HCT116 (cell line): ENCODE measurements around the gene GLI3. TPM values are rescaled to one million over a fixed set of nuclear protein-coding genes. Genes with fewer than 3 reads are reported as not detected.

Source experiments
- ATAC-seq: fragments of 200-7000 bp; cut with Tn5 transposase; 2 replicates; pipeline ENCODE4 v1.9.1; 2020; ENCODE audit warnings: mild to moderate bottlenecking, moderate library complexity
- BruUV-seq: library from RNA; stranded (reverse); fragments of 400-500 nt; replicated peaks from 2 replicates; lab custom pipeline; 2021; lab: Mats Ljungman, UMichigan
- CTCF ChIA-PET: fragments of 300-600 bp; sonication (Branson Sonifier 250); formaldehyde crosslinking; loops from one replicate; lab custom pipeline; 2021; ENCODE audit warnings: antibody characterized with exemption; lab: Charles Lee
- POLR2A ChIA-PET: fragments of 300-600, 350-600 bp; sonication (Branson Sonifier 250); formaldehyde crosslinking; loops from one replicate; lab custom pipeline; 2021; ENCODE audit warnings: antibody characterized with exemption; lab: Charles Lee
- RAD21 ChIA-PET, 2 experiments: fragments of 300-600 bp; sonication (Branson Sonifier 250); formaldehyde crosslinking; loops; one replicate each; lab custom pipeline; 2023; ENCODE audit warnings: low total read pairs in 2 of 2; ENCODE audit not compliant: uncharacterized antibody in 2 of 2, unreplicated experiment in 2 of 2, low non-redundant PET in 1 of 2; lab: Charles Lee
- DNase-seq: peaks from one replicate; pipeline ENCODE4 v3.0.0-alpha.2; 2010; ENCODE audit warnings: low read depth, low spot score
- H2AFZ ChIP-seq: fragments of 200-600 bp; shearing (Covaris generic), sonication (generic); 2 replicates; pipeline ENCODE4 v1.6.1; 2017; ENCODE audit warnings: low read depth, mixed run types, mixed read lengths, antibody characterized with exemption, low read length; ENCODE audit not compliant: poor library complexity, severe bottlenecking
- H3K27ac ChIP-seq: 2 replicates; pipeline ENCODE4 v1.5.1; 2012; ENCODE audit warnings: low read depth, low read length
- H3K27me3 ChIP-seq: fragments of 200-600 bp; sonication (generic); 2 replicates; pipeline ENCODE4 v1.6.1; 2016; ENCODE audit warnings: mixed run types, low read length, mixed read lengths; ENCODE audit not compliant: insufficient read depth
- H3K36me3 ChIP-seq, 2 experiments: fragments of 200-500 bp in 1 of 2; fragments of 200-600 bp in 1 of 2; sonication (Bioruptor generic) in 1 of 2; sonication (generic) in 1 of 2; 2 replicates each; pipeline versions ENCODE4 v1.5.1 to v1.6.1; 2014 to 2016; ENCODE audit warnings: low read length in 2 of 2, inconsistent platforms in 1 of 2, mixed read lengths in 1 of 2, mixed run types in 1 of 2; ENCODE audit not compliant: insufficient read depth in 2 of 2, control insufficient read depth in 1 of 2
- H3K4me1 ChIP-seq, 2 experiments: fragments of 200-600 bp in 1 of 2; sonication (generic) in 1 of 2; 2 replicates each; pipeline versions ENCODE4 v1.5.1 to v1.6.1; 2012 to 2017; ENCODE audit warnings: low read length in 2 of 2, inconsistent platforms in 1 of 2, mild to moderate bottlenecking in 1 of 2, mixed read lengths in 1 of 2, mixed run types in 1 of 2, moderate library complexity in 1 of 2; ENCODE audit not compliant: insufficient read depth in 2 of 2, control insufficient read depth in 1 of 2
- H3K4me2 ChIP-seq: fragments of 200-600 bp; sonication (generic); 2 replicates; pipeline ENCODE4 v1.6.1; 2017; ENCODE audit warnings: mixed run types, low read length, mixed read lengths
- H3K4me3 ChIP-seq, 2 experiments: fragments of 200-600 bp in 1 of 2; sonication (generic) in 1 of 2; replicated peaks in 1 of 2; 2 replicates each; pipeline ENCODE4 v1.5.1; 2011 to 2016; ENCODE audit warnings: low read length in 2 of 2, control low read depth in 1 of 2, low read depth in 1 of 2, mild to moderate bottlenecking in 1 of 2, mixed read lengths in 1 of 2, mixed run types in 1 of 2
- H3K79me2 ChIP-seq: fragments of 200-600 bp; sonication (generic); 2 replicates; pipeline ENCODE4 v1.6.1; 2017; ENCODE audit warnings: mild to moderate bottlenecking, mixed run types, low read length, moderate library complexity, mixed read lengths; ENCODE audit not compliant: insufficient read depth
- H3K9ac ChIP-seq: fragments of 200-600 bp; sonication (generic); 2 replicates; pipeline ENCODE4 v1.6.1; 2016; ENCODE audit warnings: low read length, mixed read lengths
- H3K9me2 ChIP-seq: fragments of 200-600 bp; sonication (generic), shearing (Covaris generic); 2 replicates; pipeline ENCODE4 v1.6.1; 2017; ENCODE audit warnings: mixed run types, mild to moderate bottlenecking, moderate library complexity; ENCODE audit not compliant: insufficient read depth
- H3K9me3 ChIP-seq, 2 experiments: fragments of 200-500 bp in 1 of 2; fragments of 200-600 bp in 1 of 2; sonication (Bioruptor generic) in 1 of 2; sonication (generic) in 1 of 2; 2 replicates each; pipeline ENCODE4 v1.6.1; 2014 to 2017; ENCODE audit warnings: low read length in 2 of 2, mixed read lengths in 2 of 2, inconsistent platforms in 1 of 2, low read depth in 1 of 2, mild to moderate bottlenecking in 1 of 2, mixed run types in 1 of 2, moderate library complexity in 1 of 2; ENCODE audit not compliant: control insufficient read depth in 1 of 2, insufficient read depth in 1 of 2
- H4K20me1 ChIP-seq: fragments of 200-600 bp; sonication (generic), shearing (Covaris generic); 2 replicates; pipeline ENCODE4 v1.6.1; 2017; ENCODE audit warnings: mixed run types, mild to moderate bottlenecking, moderate library complexity; ENCODE audit not compliant: insufficient read depth
- CBX3 ChIP-seq: IDR thresholded peaks from 2 replicates; pipeline ENCODE4 v1.6.1; 2012; ENCODE audit warnings: low read depth
- CEBPB ChIP-seq: IDR thresholded peaks from 2 replicates; pipeline ENCODE4 v1.6.1; 2012; ENCODE audit warnings: low read depth
- CTCF ChIP-seq, 3 experiments: fragments of 200-600 bp in 1 of 3; sonication (generic) in 1 of 3; IDR thresholded peaks in 2 of 3; conservative IDR thresholded peaks in 1 of 3; 2 replicates each; pipeline ENCODE4 v1.5.1; 2012 to 2017; ENCODE audit warnings: low read depth in 2 of 3, low read length in 2 of 3, antibody characterized with exemption in 1 of 3, borderline replicate concordance in 1 of 3, control low read depth in 1 of 3, mild to moderate bottlenecking in 1 of 3, mixed read lengths in 1 of 3, mixed run types in 1 of 3, moderate library complexity in 1 of 3; ENCODE audit not compliant: insufficient read depth in 1 of 3
- ELF1 ChIP-seq: IDR thresholded peaks from 2 replicates; pipeline ENCODE4 v1.6.1; 2012; ENCODE audit warnings: low read depth, borderline replicate concordance
- EZH2 ChIP-seq: fragments of 200-600 bp; sonication (generic); IDR thresholded peaks from 2 replicates; pipeline ENCODE4 v1.6.1; 2017; ENCODE audit warnings: antibody characterized with exemption, mixed run types
- EZH2phosphoT487 ChIP-seq: fragments of 200-600 bp; IDR thresholded peaks from 2 replicates; pipeline ENCODE4 v1.6.1; 2018; ENCODE audit warnings: antibody characterized with exemption, borderline replicate concordance
- FOSL1 ChIP-seq: IDR thresholded peaks from 2 replicates; pipeline ENCODE4 v1.6.1; 2012; ENCODE audit warnings: low read depth
- MAX ChIP-seq: IDR thresholded peaks from 2 replicates; pipeline ENCODE4 v1.6.1; 2012
- POLR2AphosphoS5 ChIP-seq: IDR thresholded peaks from 2 replicates; pipeline ENCODE4 v1.6.1; 2011; ENCODE audit warnings: mild to moderate bottlenecking, low read depth, low read length, moderate library complexity
- RAD21 ChIP-seq: IDR thresholded peaks from 2 replicates; pipeline ENCODE4 v1.6.1; 2012; ENCODE audit warnings: low read depth, mild to moderate bottlenecking
- SP1 ChIP-seq: IDR thresholded peaks from 2 replicates; pipeline ENCODE4 v1.6.1; 2012; ENCODE audit warnings: low read depth
- SRF ChIP-seq: IDR thresholded peaks from 2 replicates; pipeline ENCODE4 v1.6.1; 2012; ENCODE audit warnings: low read depth
- TCF7L2 ChIP-seq: IDR thresholded peaks from 2 replicates; pipeline ENCODE4 v1.7.0; 2011; ENCODE audit warnings: borderline replicate concordance, inconsistent platforms; ENCODE audit not compliant: insufficient read depth, insufficient read length; ENCODE audit errors: extremely low read depth
- YY1 ChIP-seq: IDR thresholded peaks from 2 replicates; pipeline ENCODE4 v1.6.1; 2011; ENCODE audit warnings: low read length, low read depth, moderate library complexity, mild to moderate bottlenecking; ENCODE audit not compliant: insufficient replicate concordance; ENCODE audit errors: extremely low read depth
- ZBTB33 ChIP-seq: IDR thresholded peaks from 2 replicates; pipeline ENCODE4 v1.6.1; 2011; ENCODE audit warnings: mild to moderate bottlenecking, low read length, moderate library complexity; ENCODE audit not compliant: insufficient replicate concordance; ENCODE audit errors: extremely low read depth
- intact Hi-C: fragments of 100-400 bp; cut with micrococcal nuclease; formaldehyde crosslinking; loops from 2 replicates; pipeline ENCODE4 v1.10.0; 2022
- total RNA-seq: library from RNA; stranded (reverse); gene quantifications from one replicate; pipeline ENCODE4 v1.2.1, GENCODE V29; 2021; ENCODE audit not compliant: unreplicated experiment
- TF ChIP-seq, protein P1 (sequence below): IDR thresholded peaks from 2 replicates; pipeline ENCODE4 v1.6.1; 2012; ENCODE audit warnings: low read depth

Gene GLI3
- total RNA-seq, 1 experiment from 2014 or later = 0.07 TPM

GRCh38 chr7:41964183-41964753 is 272.7 kb downstream of the GLI3 start:
- H3K36me3 ChIP-seq = no peaks in the 10 kb centered on the region
- intact Hi-C loops = no loop called here
- no peaks in the 10 kb centered on the region for H3K79me2 ChIP-seq
- H3K9ac ChIP-seq = no peak overlapping the region
- no peaks in the 10 kb centered on the region for H3K4me1 ChIP-seq
- POLR2A ChIA-PET = no interaction called here
- ATAC-seq = no peak
- no peak for DNase-seq
- H3K4me3 ChIP-seq = no peak overlapping the region
- TF ChIP-seq, protein P1, sequence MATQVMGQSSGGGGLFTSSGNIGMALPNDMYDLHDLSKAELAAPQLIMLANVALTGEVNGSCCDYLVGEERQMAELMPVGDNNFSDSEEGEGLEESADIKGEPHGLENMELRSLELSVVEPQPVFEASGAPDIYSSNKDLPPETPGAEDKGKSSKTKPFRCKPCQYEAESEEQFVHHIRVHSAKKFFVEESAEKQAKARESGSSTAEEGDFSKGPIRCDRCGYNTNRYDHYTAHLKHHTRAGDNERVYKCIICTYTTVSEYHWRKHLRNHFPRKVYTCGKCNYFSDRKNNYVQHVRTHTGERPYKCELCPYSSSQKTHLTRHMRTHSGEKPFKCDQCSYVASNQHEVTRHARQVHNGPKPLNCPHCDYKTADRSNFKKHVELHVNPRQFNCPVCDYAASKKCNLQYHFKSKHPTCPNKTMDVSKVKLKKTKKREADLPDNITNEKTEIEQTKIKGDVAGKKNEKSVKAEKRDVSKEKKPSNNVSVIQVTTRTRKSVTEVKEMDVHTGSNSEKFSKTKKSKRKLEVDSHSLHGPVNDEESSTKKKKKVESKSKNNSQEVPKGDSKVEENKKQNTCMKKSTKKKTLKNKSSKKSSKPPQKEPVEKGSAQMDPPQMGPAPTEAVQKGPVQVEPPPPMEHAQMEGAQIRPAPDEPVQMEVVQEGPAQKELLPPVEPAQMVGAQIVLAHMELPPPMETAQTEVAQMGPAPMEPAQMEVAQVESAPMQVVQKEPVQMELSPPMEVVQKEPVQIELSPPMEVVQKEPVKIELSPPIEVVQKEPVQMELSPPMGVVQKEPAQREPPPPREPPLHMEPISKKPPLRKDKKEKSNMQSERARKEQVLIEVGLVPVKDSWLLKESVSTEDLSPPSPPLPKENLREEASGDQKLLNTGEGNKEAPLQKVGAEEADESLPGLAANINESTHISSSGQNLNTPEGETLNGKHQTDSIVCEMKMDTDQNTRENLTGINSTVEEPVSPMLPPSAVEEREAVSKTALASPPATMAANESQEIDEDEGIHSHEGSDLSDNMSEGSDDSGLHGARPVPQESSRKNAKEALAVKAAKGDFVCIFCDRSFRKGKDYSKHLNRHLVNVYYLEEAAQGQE = no peak
- TF ChIP-seq RAD21 (no peak), SP1 (no peak), POLR2AphosphoS5 (no peak), TCF7L2 (no peak), CEBPB (no peak), EZH2 (no peak), YY1 (no peak), ELF1 (no peak), CBX3 (no peak), EZH2phosphoT487 (no peak), SRF (no peak), CTCF (IDR thresholded peaks at IDR 0.05 in 2 of 3, conservative IDR thresholded peaks at IDR 0.05 in 1 of 3; ENCODE audit: borderline replicate concordance in 1 of 3, insufficient read depth in 1 of 3, low read depth in 2 of 3, low read length in 2 of 3) (no peak), MAX (no peak), FOSL1 (no peak), ZBTB33 (no peak)
- RAD21 ChIA-PET = no interaction called here
- no peaks in the 10 kb centered on the region for H4K20me1 ChIP-seq
- H3K27me3 ChIP-seq = 0 out of 2 replicates have a peak, but pooled peaks cover 3% of the 10 kb centered on the region
- no peaks in the 10 kb centered on the region for H3K9me2 ChIP-seq
- H3K4me2 ChIP-seq = no peak overlapping the region
- H3K27ac ChIP-seq = no peak overlapping the region
- H3K9me3 ChIP-seq = no peaks in the 10 kb centered on the region
- BruUV-seq = no TSS peak
- H2AFZ ChIP-seq = no peak overlapping the region
- CTCF ChIA-PET = no interaction called here
